HG03521 (cell line): ENCODE data around the gene BCL2L11.

Source experiments
- ATAC-seq: cut with Tn5 transposase; IDR thresholded peaks from one replicate; pipeline ENCODE4 v1.9.1; 2021; ENCODE audit warnings: mild to moderate bottlenecking, moderate library complexity; ENCODE audit not compliant: unreplicated experiment

BCL2L11 gene

GRCh38 chr2:111142101-111142500 lies 21.4 kb downstream of the BCL2L11 start:
- ATAC-seq = no peak

GRCh38 chr2:111143107-111143842 lies 22.6 kb downstream of the BCL2L11 start:
- ATAC-seq = no peak

GRCh38 chr2:111143843-111144198 lies 23.1 kb downstream of the BCL2L11 start:
- ATAC-seq = no peak

GRCh38 chr2:111145103-111145760 lies 24.5 kb downstream of the BCL2L11 start:
- ATAC-seq = peak; percentile 62

- ATAC-seq = no peak
Measured at GRCh38 chr2:111145951-111146350, 25.2 kb downstream of the BCL2L11 start.

GRCh38 chr2:111148225-111148873 lies 27.6 kb downstream of the BCL2L11 start:
- ATAC-seq = no peak

- ATAC-seq = no peak
Measured at GRCh38 chr2:111148925-111149324, 28.2 kb downstream of the BCL2L11 start.

- no peak for ATAC-seq
Measured at GRCh38 chr2:111149882-111150455, 29.3 kb downstream of the BCL2L11 start.

GRCh38 chr2:111154758-111155157 lies 34.0 kb downstream of the BCL2L11 start:
- ATAC-seq = no peak

GRCh38 chr2:111155610-111156009 lies 34.9 kb downstream of the BCL2L11 start:
- no peak for ATAC-seq

GRCh38 chr2:111156529-111156928 lies 35.8 kb downstream of the BCL2L11 start:
- no peak for ATAC-seq

GRCh38 chr2:111157071-111157661 lies 36.5 kb downstream of the BCL2L11 start:
- peak; percentile 56 for ATAC-seq

- ATAC-seq = peak; percentile 46
Measured at GRCh38 chr2:111157798-111158197, 37.1 kb downstream of the BCL2L11 start.

GRCh38 chr2:111159641-111160040 lies 38.9 kb downstream of the BCL2L11 start:
- no peak for ATAC-seq

- no peak for ATAC-seq
Measured at GRCh38 chr2:111160758-111161157, 40.0 kb downstream of the BCL2L11 start.

- ATAC-seq = no peak
Measured at GRCh38 chr2:111161971-111162370, 41.3 kb downstream of the BCL2L11 start.

GRCh38 chr2:111162718-111163331 lies 42.1 kb downstream of the BCL2L11 start:
- ATAC-seq = no peak

GRCh38 chr2:111164078-111164477 lies 43.4 kb downstream of the BCL2L11 start:
- no peak for ATAC-seq

GRCh38 chr2:111165084-111165483 lies 44.4 kb downstream of the BCL2L11 start:
- ATAC-seq = no peak

- no peak for ATAC-seq
Measured at GRCh38 chr2:111166115-111166514, 45.4 kb downstream of the BCL2L11 start.
